ENCODE data around the gene RNU5B-1.

The RNU5B-1 gene

GRCh38 chr15:65336493-65337435 is 32.3 kb downstream of the RNU5B-1 start:
- no peak for DNase-seq (ENCODE audit: low read depth)
- no peak overlapping the region for H3K4me3 ChIP-seq (ENCODE audit: low read depth, low read length)
- TF ChIP-seq, protein P1, sequence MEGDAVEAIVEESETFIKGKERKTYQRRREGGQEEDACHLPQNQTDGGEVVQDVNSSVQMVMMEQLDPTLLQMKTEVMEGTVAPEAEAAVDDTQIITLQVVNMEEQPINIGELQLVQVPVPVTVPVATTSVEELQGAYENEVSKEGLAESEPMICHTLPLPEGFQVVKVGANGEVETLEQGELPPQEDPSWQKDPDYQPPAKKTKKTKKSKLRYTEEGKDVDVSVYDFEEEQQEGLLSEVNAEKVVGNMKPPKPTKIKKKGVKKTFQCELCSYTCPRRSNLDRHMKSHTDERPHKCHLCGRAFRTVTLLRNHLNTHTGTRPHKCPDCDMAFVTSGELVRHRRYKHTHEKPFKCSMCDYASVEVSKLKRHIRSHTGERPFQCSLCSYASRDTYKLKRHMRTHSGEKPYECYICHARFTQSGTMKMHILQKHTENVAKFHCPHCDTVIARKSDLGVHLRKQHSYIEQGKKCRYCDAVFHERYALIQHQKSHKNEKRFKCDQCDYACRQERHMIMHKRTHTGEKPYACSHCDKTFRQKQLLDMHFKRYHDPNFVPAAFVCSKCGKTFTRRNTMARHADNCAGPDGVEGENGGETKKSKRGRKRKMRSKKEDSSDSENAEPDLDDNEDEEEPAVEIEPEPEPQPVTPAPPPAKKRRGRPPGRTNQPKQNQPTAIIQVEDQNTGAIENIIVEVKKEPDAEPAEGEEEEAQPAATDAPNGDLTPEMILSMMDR (IDR thresholded peaks at IDR 0.05; ENCODE audit: control insufficient read depth, extremely low read depth, insufficient read depth): no peak

- no peak for DNase-seq (ENCODE audit: low read depth)
- H3K4me3 ChIP-seq (ENCODE audit: low read depth, low read length): no peak overlapping the region
- TF ChIP-seq, protein P1 (IDR thresholded peaks at IDR 0.05; ENCODE audit: control insufficient read depth, extremely low read depth, insufficient read depth): no peak
Observed at GRCh38 chr15:65337436-65338070, 33.1 kb downstream of the RNU5B-1 start.

GRCh38 chr15:65338366-65338765 is 33.9 kb downstream of the RNU5B-1 start:
- no peak for DNase-seq (ENCODE audit: low read depth)
- no peak overlapping the region for H3K4me3 ChIP-seq (ENCODE audit: low read depth, low read length)
- TF ChIP-seq, protein P1 (IDR thresholded peaks at IDR 0.05; ENCODE audit: control insufficient read depth, extremely low read depth, insufficient read depth): no peak

- no peak for DNase-seq (ENCODE audit: low read depth)
- H3K4me3 ChIP-seq (ENCODE audit: low read depth, low read length): no peak overlapping the region
- TF ChIP-seq, protein P1 (IDR thresholded peaks at IDR 0.05; ENCODE audit: control insufficient read depth, extremely low read depth, insufficient read depth): no peak
Observed at GRCh38 chr15:65338823-65339222, 34.3 kb downstream of the RNU5B-1 start.

DNA sequence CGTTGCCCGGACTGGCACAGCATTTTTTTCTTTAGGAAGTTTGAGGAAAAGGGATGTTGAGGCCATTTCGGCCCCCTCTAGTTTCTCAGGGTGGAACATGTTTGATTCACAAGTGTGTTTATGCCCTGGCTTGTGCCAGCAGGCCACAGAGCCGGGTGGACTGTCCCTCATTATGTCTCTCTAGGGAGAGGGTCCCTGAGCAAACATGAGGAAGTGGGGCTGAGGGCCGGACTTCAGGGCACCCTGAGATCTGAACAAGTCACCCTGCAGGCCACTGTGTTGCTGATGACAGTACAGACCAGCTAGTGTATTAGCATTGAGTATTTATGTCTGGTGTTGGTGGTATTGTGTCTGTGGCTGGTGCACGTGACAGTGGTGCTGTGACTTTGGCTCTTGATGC is 34.9 kb downstream of the RNU5B-1 start:
- no peak for DNase-seq (ENCODE audit: low read depth)
- TF ChIP-seq, protein P1 (IDR thresholded peaks at IDR 0.05; ENCODE audit: control insufficient read depth, extremely low read depth, insufficient read depth): no peak

DNA sequence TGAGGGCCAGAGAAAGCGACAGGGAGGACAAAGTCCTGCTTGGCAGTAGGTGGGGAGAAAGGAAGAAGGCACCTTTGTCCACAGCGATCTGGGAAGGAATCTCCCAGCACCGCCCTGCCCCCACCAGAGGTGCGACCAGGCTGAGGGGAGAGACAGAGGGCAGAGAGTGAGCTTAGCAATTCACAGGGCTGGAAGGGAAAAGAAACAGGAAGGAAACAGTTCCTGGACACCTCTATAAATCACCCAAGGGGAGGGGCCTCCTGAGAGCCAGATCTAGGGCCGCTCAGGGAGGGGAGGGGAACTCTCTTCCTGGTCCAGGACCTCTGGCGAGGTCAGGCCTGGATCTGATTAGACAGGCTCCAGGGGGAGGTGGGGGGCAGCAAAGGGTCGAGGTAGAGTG is 35.4 kb downstream of the RNU5B-1 start:
- no peak overlapping the region for H3K4me3 ChIP-seq (ENCODE audit: low read depth, low read length)
- no peak for DNase-seq (ENCODE audit: low read depth)
- TF ChIP-seq, protein P1 (IDR thresholded peaks at IDR 0.05; ENCODE audit: control insufficient read depth, extremely low read depth, insufficient read depth): no peak

More for the DNA sequence above, 34.9 kb downstream of the RNU5B-1 start:
- no peak overlapping the region for H3K4me3 ChIP-seq (ENCODE audit: low read depth, low read length)

Data from LNCaP clone FGC (cell line).